ENCODE results near the gene GCNT1.
"Not testable (repeated sequence)": the region's sequence is repeated elsewhere in the genome, so short reads cannot be mapped to it uniquely, and the experiment has no call there.

Gene GCNT1

DNA sequence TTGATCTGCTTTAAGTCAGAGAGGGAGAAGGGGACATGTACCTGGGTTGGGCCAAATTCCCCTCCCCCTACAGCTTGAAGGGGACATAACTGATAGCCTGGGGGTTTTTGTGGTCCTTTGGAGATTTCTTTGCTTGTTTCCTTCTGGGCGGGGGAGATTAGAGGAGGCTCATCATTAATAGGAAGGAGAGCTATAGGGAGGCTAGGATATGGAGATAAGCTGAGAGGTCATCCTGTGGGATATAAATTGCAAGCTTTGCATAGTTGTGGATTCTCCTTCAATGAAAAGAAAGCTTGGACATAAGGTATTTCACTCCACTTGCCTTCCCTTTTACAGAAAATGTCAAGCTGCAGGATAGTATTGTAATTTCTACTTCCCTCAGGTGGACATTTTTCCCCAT, 34.5 kb downstream of the GCNT1 start:
- DNase-seq (ENCODE audit: low read depth); H3K9ac ChIP-seq (ENCODE audit: low read length); H3K4me1 ChIP-seq (ENCODE audit: control insufficient read depth, insufficient read depth, low read length); H3K36me3 ChIP-seq (ENCODE audit: control insufficient read depth, insufficient read depth, low read length, severe bottlenecking); H3K9me3 ChIP-seq (ENCODE audit: control insufficient read depth, low read length); H3K4me3 ChIP-seq (ENCODE audit: low read length); H3K27me3 ChIP-seq (replicated peaks; ENCODE audit: control insufficient read depth, insufficient read depth, low read length): not testable (repeated sequence)

DNA sequence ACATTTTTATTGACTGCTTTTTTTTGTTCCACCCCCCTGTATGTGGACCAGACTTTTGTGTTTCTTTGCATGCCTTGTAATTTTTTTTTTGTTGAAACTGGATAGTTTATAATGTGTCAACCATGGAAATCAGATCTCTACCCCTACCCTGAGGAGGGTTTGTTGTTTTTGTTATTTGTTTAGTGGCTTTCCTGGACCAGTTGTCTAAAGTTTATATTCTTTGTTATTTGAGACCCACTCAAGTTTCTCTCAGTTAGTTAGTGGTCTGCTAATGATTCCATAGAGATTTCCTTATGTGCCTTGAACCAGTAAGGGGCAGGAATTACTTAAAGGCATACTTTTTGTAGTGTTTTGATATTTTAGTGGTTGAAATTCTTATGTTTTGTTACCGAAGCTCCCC, 41.1 kb downstream of the GCNT1 start:
- H3K36me3 ChIP-seq (ENCODE audit: control insufficient read depth, insufficient read depth, low read length, severe bottlenecking), result peaks cover 30% of the 10 kb centered on the region
- no peaks in the 10 kb centered on the region for H3K9me3 ChIP-seq (ENCODE audit: control insufficient read depth, low read length)
- H3K4me3 ChIP-seq (ENCODE audit: low read length), result no peak overlapping the region
- no peak overlapping the region for H3K9ac ChIP-seq (ENCODE audit: low read length)
- H3K4me1 ChIP-seq (ENCODE audit: control insufficient read depth, insufficient read depth, low read length), result no peaks in the 10 kb centered on the region
- H3K27me3 ChIP-seq (replicated peaks; ENCODE audit: control insufficient read depth, insufficient read depth, low read length), result no peaks in the 10 kb centered on the region
- DNase-seq (ENCODE audit: low read depth), result no peak

DNA sequence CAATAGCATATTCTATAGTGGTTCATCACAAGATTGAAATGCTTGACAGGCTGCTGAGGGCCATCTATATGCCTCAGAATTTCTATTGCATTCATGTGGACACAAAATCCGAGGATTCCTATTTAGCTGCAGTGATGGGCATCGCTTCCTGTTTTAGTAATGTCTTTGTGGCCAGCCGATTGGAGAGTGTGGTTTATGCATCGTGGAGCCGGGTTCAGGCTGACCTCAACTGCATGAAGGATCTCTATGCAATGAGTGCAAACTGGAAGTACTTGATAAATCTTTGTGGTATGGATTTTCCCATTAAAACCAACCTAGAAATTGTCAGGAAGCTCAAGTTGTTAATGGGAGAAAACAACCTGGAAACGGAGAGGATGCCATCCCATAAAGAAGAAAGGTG, 43.8 kb downstream of the GCNT1 start:
- H3K27me3 ChIP-seq (replicated peaks; ENCODE audit: control insufficient read depth, insufficient read depth, low read length), result no peaks in the 10 kb centered on the region
- peaks cover 36% of the 10 kb centered on the region for H3K36me3 ChIP-seq (ENCODE audit: control insufficient read depth, insufficient read depth, low read length, severe bottlenecking)
- no peaks in the 10 kb centered on the region for H3K4me1 ChIP-seq (ENCODE audit: control insufficient read depth, insufficient read depth, low read length)
- no peak for DNase-seq (ENCODE audit: low read depth)
- no peaks in the 10 kb centered on the region for H3K9me3 ChIP-seq (ENCODE audit: control insufficient read depth, low read length)
- no peak overlapping the region for H3K4me3 ChIP-seq (ENCODE audit: low read length)
- no peak overlapping the region for H3K9ac ChIP-seq (ENCODE audit: low read length)

DNA sequence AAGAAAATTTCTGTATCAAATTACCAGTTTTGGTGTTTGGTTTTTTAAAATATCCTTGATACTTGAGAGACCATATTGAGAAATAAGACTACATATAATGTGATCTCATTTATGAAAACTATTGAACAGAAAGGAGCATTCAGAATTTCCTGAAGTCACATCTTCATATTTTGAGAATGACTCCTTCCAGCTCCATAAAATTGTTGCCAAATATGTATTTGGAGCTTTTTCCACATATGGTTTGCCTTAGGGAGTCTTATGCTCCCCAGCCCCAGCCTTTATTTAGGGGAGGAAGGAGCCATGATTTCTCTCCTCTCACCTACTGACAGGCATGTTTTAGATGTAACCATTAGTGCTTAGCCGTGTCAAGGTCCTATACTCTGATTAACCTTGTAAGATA, 51.1 kb downstream of the GCNT1 start:
- H3K36me3 ChIP-seq (ENCODE audit: control insufficient read depth, insufficient read depth, low read length, severe bottlenecking), result peaks cover 6% of the 10 kb centered on the region
- H3K4me1 ChIP-seq (ENCODE audit: control insufficient read depth, insufficient read depth, low read length), result peaks cover 14% of the 10 kb centered on the region
- no peak overlapping the region for H3K9ac ChIP-seq (ENCODE audit: low read length)
- H3K4me3 ChIP-seq (ENCODE audit: low read length), result peak overlapping the region; percentile 4
- H3K9me3 ChIP-seq (ENCODE audit: control insufficient read depth, low read length), result no peaks in the 10 kb centered on the region
- no peaks in the 10 kb centered on the region for H3K27me3 ChIP-seq (replicated peaks; ENCODE audit: control insufficient read depth, insufficient read depth, low read length)
- peak; percentile 83 for DNase-seq (ENCODE audit: low read depth)

DNA sequence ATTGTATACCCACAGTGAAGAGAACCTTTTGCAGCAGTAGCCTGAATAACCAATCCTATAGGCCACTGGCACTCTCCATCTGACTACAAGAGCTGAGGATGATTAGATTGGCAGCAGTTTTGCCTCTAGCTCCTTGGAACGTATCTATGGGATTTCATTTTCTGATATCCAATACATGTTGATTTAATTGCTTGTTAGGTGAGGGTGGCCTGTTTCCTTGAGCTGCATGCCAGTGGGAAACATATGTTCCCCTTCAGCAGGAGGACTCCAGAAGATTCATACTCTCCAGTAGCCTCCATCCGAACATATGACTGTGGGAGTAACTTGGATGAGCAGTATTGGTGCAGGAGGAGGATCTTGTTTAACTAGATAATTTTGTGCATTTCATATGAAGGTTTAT, 51.5 kb downstream of the GCNT1 start:
- DNase-seq (ENCODE audit: low read depth), result no peak
- peaks cover 14% of the 10 kb centered on the region for H3K4me1 ChIP-seq (ENCODE audit: control insufficient read depth, insufficient read depth, low read length)
- H3K9me3 ChIP-seq (ENCODE audit: control insufficient read depth, low read length), result no peaks in the 10 kb centered on the region
- no peaks in the 10 kb centered on the region for H3K27me3 ChIP-seq (replicated peaks; ENCODE audit: control insufficient read depth, insufficient read depth, low read length)
- no peak overlapping the region for H3K9ac ChIP-seq (ENCODE audit: low read length)
- H3K4me3 ChIP-seq (ENCODE audit: low read length), result peak overlapping the region; percentile 4
- H3K36me3 ChIP-seq (ENCODE audit: control insufficient read depth, insufficient read depth, low read length, severe bottlenecking), result peaks cover 6% of the 10 kb centered on the region

DNA sequence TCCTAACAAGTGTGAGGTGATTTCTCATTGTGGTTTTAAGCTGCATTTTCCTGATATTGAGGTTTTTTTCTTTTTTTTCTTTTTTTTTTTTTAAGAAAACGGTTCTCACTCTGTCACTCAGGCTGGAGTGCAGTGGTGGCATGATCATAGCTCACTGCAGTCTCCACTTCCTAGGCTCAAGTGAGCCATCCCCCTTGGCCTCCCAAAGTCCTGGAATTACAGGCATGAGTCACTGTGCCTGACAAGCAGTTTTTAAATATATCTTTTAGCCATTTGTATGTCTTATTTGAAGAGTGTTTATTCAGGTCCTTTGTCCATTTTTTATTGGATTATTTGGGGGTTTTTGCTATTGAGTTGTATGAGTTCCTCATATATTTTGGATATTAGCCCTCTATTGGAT, 53.8 kb downstream of the GCNT1 start:
- H3K36me3 ChIP-seq (ENCODE audit: control insufficient read depth, insufficient read depth, low read length, severe bottlenecking), result peaks cover 6% of the 10 kb centered on the region

DNA sequence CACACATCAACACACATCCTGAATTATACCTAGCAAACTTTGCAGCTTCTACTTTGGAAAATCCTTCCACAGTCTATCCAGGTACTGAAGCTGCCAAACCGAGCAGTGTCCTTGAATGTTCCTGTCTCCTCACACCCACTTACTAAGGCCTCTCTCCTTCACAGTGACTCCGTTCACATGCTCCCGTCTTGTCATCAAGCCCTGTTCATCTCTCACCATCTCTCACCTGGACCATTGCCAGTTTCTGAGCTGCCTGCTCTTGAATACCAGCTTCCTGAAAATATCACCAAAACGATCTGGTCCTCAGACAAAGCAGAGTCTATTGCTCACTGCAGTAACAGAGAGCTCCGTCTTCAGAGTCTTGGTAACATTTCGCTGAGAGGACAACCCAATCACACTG, 57.4 kb downstream of the GCNT1 start:
- H3K4me1 ChIP-seq (ENCODE audit: control insufficient read depth, insufficient read depth, low read length), result peaks cover 5% of the 10 kb centered on the region
- no peak for DNase-seq (ENCODE audit: low read depth)
- H3K9ac ChIP-seq (ENCODE audit: low read length), result no peak overlapping the region

More for the DNA sequence above, 53.8 kb downstream of the GCNT1 start:
- H3K4me3 ChIP-seq (ENCODE audit: low read length), result no peak overlapping the region
- peak; percentile 54 for DNase-seq (ENCODE audit: low read depth)
- no peak overlapping the region for H3K9ac ChIP-seq (ENCODE audit: low read length)
- H3K4me1 ChIP-seq (ENCODE audit: control insufficient read depth, insufficient read depth, low read length), result peaks cover 14% of the 10 kb centered on the region
- H3K27me3 ChIP-seq (replicated peaks; ENCODE audit: control insufficient read depth, insufficient read depth, low read length), result no peaks in the 10 kb centered on the region
- H3K9me3 ChIP-seq (ENCODE audit: control insufficient read depth, low read length), result no peaks in the 10 kb centered on the region

DNA sequence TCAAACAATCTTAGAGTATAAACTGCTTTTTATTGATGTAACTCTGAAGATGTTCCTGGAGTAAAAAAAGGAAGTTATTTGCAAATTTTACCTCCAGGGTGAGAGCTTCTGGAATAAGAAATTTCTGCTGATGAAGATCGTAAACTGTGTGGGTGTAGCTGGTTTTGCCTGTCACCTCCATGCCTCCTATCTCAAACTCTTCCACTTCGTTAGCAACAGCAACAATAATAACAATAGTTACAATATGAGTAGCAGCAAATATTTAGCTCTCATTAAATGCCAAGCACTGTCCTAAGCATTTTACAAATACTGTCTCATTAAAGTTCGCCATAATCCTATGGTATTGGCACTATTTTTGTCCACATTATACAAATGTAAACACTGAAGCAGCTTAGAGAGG, 57.9 kb downstream of the GCNT1 start:
- Histone ChIP-seq H3K4me3 (ENCODE audit: low read length) (no peak overlapping the region), H3K9me3 (ENCODE audit: control insufficient read depth, low read length) (no peaks in the 10 kb centered on the region), H3K9ac (ENCODE audit: low read length) (no peak overlapping the region), H3K4me1 (ENCODE audit: control insufficient read depth, insufficient read depth, low read length) (peaks cover 5% of the 10 kb centered on the region), H3K27me3 (replicated peaks; ENCODE audit: control insufficient read depth, insufficient read depth, low read length) (no peaks in the 10 kb centered on the region), H3K36me3 (ENCODE audit: control insufficient read depth, insufficient read depth, low read length, severe bottlenecking) (peaks cover 6% of the 10 kb centered on the region)
- DNase-seq (ENCODE audit: low read depth), result no peak

More for the DNA sequence above, 57.4 kb downstream of the GCNT1 start:
- H3K4me3 ChIP-seq (ENCODE audit: low read length), result no peak overlapping the region
- H3K9me3 ChIP-seq (ENCODE audit: control insufficient read depth, low read length), result no peaks in the 10 kb centered on the region
- no peaks in the 10 kb centered on the region for H3K27me3 ChIP-seq (replicated peaks; ENCODE audit: control insufficient read depth, insufficient read depth, low read length)
- peaks cover 6% of the 10 kb centered on the region for H3K36me3 ChIP-seq (ENCODE audit: control insufficient read depth, insufficient read depth, low read length, severe bottlenecking)

DNA sequence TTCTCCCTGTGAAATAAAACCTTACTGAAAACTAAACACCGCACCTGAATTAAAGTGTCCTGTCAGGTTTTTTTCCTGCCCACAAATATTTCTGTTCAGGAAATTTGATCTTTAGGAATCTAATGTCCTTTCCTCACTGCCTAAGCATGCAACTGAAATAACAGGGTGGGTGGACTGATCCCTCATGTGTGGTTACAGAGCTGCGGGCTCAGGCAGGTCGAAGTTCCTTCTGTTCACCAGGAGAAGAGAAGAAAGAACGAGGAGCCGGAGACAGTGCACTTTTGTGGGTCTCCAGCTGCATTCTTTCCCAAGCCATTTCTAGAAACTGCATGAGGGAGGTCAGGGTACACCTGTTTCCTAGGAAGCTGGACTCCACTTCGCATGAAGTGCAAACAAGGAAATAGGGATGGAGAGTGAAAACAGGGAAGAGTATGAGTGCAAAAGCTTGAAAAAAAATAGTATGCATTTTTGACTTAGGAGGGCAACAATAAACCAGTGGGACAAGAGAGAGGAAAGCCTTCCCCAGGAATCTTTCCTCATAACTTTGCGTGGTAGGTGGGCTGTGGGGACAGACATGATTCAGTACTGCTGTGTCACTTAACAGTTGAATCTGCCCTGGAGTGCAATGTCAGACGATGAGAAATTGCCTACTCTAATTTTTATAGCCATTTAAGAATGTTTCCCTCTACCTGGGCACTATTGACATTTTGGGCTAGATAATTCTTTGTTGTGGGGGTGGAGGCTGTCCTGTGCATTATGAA, 60.3 kb downstream of the GCNT1 start:
- H3K4me3 ChIP-seq (ENCODE audit: low read length), result no peak overlapping the region
- H3K4me1 ChIP-seq (ENCODE audit: control insufficient read depth, insufficient read depth, low read length), result no peaks in the 10 kb centered on the region
- peaks cover 6% of the 10 kb centered on the region for H3K36me3 ChIP-seq (ENCODE audit: control insufficient read depth, insufficient read depth, low read length, severe bottlenecking)
- no peaks in the 10 kb centered on the region for H3K27me3 ChIP-seq (replicated peaks; ENCODE audit: control insufficient read depth, insufficient read depth, low read length)
- no peaks in the 10 kb centered on the region for H3K9me3 ChIP-seq (ENCODE audit: control insufficient read depth, low read length)
- H3K9ac ChIP-seq (ENCODE audit: low read length), result no peak overlapping the region
- no peak for DNase-seq (ENCODE audit: low read depth)

DNA sequence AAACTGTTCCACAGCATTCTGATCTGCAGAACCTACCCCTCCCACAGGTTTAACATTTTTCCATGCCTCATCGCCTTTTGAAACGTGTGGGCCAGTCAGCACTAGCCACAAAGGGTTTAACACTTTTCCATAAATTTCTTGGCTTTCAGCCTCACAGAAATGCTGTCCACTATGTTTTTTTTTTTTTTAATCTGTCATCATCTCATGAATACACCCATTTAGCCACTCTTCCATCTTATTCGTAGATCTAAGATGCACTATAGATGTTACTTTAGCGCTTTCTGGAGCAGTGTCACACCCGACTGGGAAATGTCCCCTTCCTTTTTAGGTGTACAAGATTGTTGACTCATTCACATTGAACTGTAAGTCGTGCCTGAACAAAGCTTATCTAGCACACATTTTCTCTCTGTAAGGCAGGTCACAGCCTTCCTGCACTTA, 62.3 kb downstream of the GCNT1 start:
- H3K36me3 ChIP-seq (ENCODE audit: control insufficient read depth, insufficient read depth, low read length, severe bottlenecking), result peaks cover 6% of the 10 kb centered on the region
- H3K9ac ChIP-seq (ENCODE audit: low read length), result no peak overlapping the region
- H3K27me3 ChIP-seq (replicated peaks; ENCODE audit: control insufficient read depth, insufficient read depth, low read length), result no peaks in the 10 kb centered on the region
- H3K4me1 ChIP-seq (ENCODE audit: control insufficient read depth, insufficient read depth, low read length), result no peaks in the 10 kb centered on the region
- no peak for DNase-seq (ENCODE audit: low read depth)
- H3K9me3 ChIP-seq (ENCODE audit: control insufficient read depth, low read length), result no peaks in the 10 kb centered on the region
- H3K4me3 ChIP-seq (ENCODE audit: low read length), result no peak overlapping the region

DNA sequence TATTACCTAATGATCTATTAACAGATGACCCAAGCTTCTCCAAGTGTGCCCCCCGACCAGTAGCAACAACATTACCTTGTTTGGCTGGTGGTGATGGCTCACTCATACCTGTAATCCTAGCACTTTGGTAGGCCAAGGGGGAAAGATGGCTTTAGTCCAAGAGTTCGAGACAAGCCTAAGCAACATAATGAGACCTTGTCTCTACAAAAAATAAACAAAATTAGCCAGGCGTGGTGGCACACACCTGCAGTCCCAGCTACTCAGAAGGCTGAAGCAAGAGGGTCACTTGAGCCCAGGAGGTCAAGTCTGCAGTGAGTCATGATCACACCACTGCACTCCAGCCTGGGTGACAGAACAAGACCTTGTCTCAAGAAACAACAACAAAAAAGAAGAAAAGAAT, 62.9 kb downstream of the GCNT1 start:
- H3K36me3 ChIP-seq (ENCODE audit: control insufficient read depth, insufficient read depth, low read length, severe bottlenecking), result peaks cover 3% of the 10 kb centered on the region
- peaks cover under 1% of the 10 kb centered on the region for H3K9me3 ChIP-seq (ENCODE audit: control insufficient read depth, low read length)
- no peak overlapping the region for H3K4me3 ChIP-seq (ENCODE audit: low read length)
- H3K27me3 ChIP-seq (replicated peaks; ENCODE audit: control insufficient read depth, insufficient read depth, low read length), result no peaks in the 10 kb centered on the region
- H3K9ac ChIP-seq (ENCODE audit: low read length), result no peak overlapping the region
- no peak for DNase-seq (ENCODE audit: low read depth)
- no peaks in the 10 kb centered on the region for H3K4me1 ChIP-seq (ENCODE audit: control insufficient read depth, insufficient read depth, low read length)

Measured in adipocyte (in vitro differentiated cells).